Right lobe of liver (tissue), 6 donors: Measurements from ENCODE around the gene TEK. TPM values are rescaled to one million over a fixed set of nuclear protein-coding genes. Genes with fewer than 3 reads are reported as not detected.
A peak's percentile ranks its signal among the peaks of the same experiment; 100 is the strongest.

Source experiments
- ATAC-seq, 4 donors: fragments of 200-7000 bp; cut with Tn5 transposase; one replicate each; pipeline ENCODE4 v1.9.1; 2020; ENCODE audit warnings: mild to moderate bottlenecking in 4 of 4, moderate library complexity in 4 of 4
- DNase-seq, 3 donors: peaks; one replicate each; pipeline ENCODE4 v3.0.0-alpha.2; 2020
- H3K27ac ChIP-seq, 3 donors: fragments of 200-600 bp; one replicate each; pipeline ENCODE4 v1.8.0; 2022
- H3K27me3 ChIP-seq, 2 donors: fragments of 200-600 bp; one replicate each; pipeline ENCODE4 v1.8.0; 2022
- H3K36me3 ChIP-seq, 4 donors: fragments of 200-600 bp; sonication (generic) in 1 of 4; one replicate each; pipeline versions ENCODE4 v1.5.1 to v1.8.0; 2017 to 2022; ENCODE audit warnings: control low read depth in 1 of 4
- H3K4me1 ChIP-seq, 4 donors: fragments of 200-600 bp; sonication (generic) in 1 of 4; one replicate each; pipeline versions ENCODE4 v1.5.1 to v1.8.0; 2017 to 2022; ENCODE audit warnings: control low read depth in 1 of 4
- H3K4me3 ChIP-seq, 3 donors: fragments of 200-600 bp; one replicate each; pipeline ENCODE4 v1.8.0; 2022
- H3K9me3 ChIP-seq, 4 donors: fragments of 200-600 bp; sonication (generic) in 1 of 4; one replicate each; pipeline versions ENCODE4 v1.5.1 to v1.8.0; 2017 to 2022; ENCODE audit warnings: control low read depth in 1 of 4
- POLR2A ChIP-seq: fragments of 450-650 bp; IDR thresholded peaks from one replicate; pipeline ENCODE4 v1.6.1; 2017; ENCODE audit warnings: antibody characterized with exemption, mild to moderate bottlenecking
- WGBS: methylation state at CpG from one replicate; pipeline ENCODE4 v1.1.6; 2018; ENCODE audit warnings: low coverage, low lambda C conversion rate; ENCODE audit not compliant: insufficient coverage; ENCODE audit errors: missing lambda C conversion rate; 5-methylcytosine and 5-hydroxymethylcytosine counted together
- intact Hi-C, 2 donors: fragments of 100-400 bp; cut with DNase I; formaldehyde crosslinking; loops; one replicate each; pipeline versions ENCODE4 v1.11.2 to v1.14.1; 2022
- long read RNA-seq: library from polyadenylated mRNA; unstranded; transcript quantifications from one replicate; pipeline ENCODE4 v2.0.0, GENCODE V29; 2019
- total RNA-seq, 6 experiments: library from RNA; depleted of rRNA in 2 of 6; stranded (reverse); fragments of >200 nt in 2 of 6; fragmentation: NEBNext Ultra II Directional in 3 of 6; extraction: Animal tissue kit (Norgen Biotek cat#: 25700) in 3 of 6; gene quantifications; one replicate each; pipeline versions ENCODE4 v1.1.0 to v1.2.4, GENCODE V29; 2016 to 2023
- TF ChIP-seq, protein P1 (sequence below), 4 donors: fragments of 200-600 bp in 3 of 4; fragments of 450-650 bp in 1 of 4; IDR thresholded peaks; one replicate each; pipeline versions ENCODE4 v1.5.1 to v1.8.0; 2016 to 2022; ENCODE audit warnings: antibody characterized with exemption in 4 of 4, mild to moderate bottlenecking in 2 of 4
- donor health status: DM: no; HTN: yes; CAD: no.
- donor health status: DM: no; HTN: no; CAD: no.
- donor health status: DM: no; HTN: no; CAD: no.
- donor health status: DM: no; HTN: yes; CAD: no.
- donor health status: DM: no; HTN: yes; CAD: no.

The TEK gene
- 1 to 10 TPM; 4.0 to 6.9 (median 6.1) TPM for total RNA-seq
- long read RNA-seq, partial matches to known transcripts, result 0 of 2 reads
- long read RNA-seq, other reads (novel, unspliced or antisense), result 2 of 2 reads

DNA sequence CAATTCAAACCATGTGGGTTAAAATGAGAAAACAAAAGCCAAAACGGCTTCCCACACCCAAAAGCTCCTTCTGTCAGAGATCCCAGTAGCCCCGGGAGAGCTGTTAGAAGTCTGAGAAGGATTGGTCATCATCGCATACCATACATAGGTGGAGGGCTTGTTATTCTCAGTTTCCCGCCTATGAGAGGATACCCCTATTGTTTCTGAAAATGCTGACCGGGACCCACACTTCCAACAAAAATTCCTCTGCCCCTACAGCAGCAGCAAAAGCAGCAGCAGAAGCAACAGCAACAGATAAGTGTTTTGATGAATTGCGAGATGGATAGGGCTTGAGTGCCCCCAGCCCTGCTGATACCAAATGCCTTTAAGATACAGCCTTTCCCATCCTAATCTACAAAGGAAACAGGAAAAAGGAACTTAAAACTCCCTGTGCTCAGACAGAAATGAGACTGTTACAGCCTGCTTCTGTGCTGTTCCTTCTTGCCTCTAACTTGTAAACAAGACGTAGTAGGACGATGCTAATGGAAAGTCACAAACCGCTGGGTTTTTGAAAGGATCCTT, at the start of gene TEK:
Gene TEK (plus strand): TSS at position 245 of the 561 bp plus-strand sequence. CDS start 366 bp downstream, outside the sequence.
- Histone ChIP-seq H3K27ac (peak within 1 kb of the TSS; percentile 10 to 58 (median 29)), H3K27me3 (no peaks in the 10 kb centered on the region), H3K4me1 (no peaks in the 10 kb centered on the region), H3K36me3 (no peaks in the 10 kb centered on the region), H3K9me3 (no peaks in the 10 kb centered on the region), H3K4me3 (peak within 1 kb of the TSS in 2 of 3 donors; percentile 5 to 24)
- intact Hi-C loops, result no loop called here
- 11% methylated on average over 8 of the region's 9 CpGs for WGBS
- no peak for TF ChIP-seq POLR2A
- TF ChIP-seq, protein P1, sequence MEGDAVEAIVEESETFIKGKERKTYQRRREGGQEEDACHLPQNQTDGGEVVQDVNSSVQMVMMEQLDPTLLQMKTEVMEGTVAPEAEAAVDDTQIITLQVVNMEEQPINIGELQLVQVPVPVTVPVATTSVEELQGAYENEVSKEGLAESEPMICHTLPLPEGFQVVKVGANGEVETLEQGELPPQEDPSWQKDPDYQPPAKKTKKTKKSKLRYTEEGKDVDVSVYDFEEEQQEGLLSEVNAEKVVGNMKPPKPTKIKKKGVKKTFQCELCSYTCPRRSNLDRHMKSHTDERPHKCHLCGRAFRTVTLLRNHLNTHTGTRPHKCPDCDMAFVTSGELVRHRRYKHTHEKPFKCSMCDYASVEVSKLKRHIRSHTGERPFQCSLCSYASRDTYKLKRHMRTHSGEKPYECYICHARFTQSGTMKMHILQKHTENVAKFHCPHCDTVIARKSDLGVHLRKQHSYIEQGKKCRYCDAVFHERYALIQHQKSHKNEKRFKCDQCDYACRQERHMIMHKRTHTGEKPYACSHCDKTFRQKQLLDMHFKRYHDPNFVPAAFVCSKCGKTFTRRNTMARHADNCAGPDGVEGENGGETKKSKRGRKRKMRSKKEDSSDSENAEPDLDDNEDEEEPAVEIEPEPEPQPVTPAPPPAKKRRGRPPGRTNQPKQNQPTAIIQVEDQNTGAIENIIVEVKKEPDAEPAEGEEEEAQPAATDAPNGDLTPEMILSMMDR (IDR thresholded peaks at IDR 0.05), result no peak
- DNase-seq, result no peak
- ATAC-seq, result peak; percentile 68 to 84 (median 73)

DNA sequence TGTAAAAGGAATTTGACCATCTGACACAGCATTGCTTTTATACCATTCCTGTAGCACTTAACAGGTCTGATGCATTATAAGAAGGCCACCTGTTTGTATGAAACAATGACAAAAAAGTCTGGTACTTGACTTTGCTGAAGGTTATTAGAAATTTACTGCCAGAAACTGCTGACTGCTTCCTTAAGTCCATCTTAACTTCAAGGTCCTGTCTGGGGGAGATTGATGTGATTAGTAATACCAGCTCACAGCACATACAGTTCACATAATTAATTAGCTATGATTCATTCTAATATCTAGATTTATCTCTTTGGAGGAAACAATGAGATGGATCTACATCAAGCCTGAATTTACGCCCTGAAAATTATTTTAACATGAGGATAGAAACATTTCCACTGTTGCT, 49.6 kb upstream of the TEK start:
- WGBS, result 75% methylated on average over 1 of the region's 1 CpG
- Histone ChIP-seq H3K9me3 (no peaks in the 10 kb centered on the region), H3K27ac (no peak overlapping the region), H3K4me1 (no peaks in the 10 kb centered on the region), H3K27me3 (no peaks in the 10 kb centered on the region), H3K36me3 (peaks cover 0 to 11% (median 0%) of the 10 kb centered on the region in 4 donors), H3K4me3 (no peak overlapping the region)
- peak in 1 of 4 donors; percentile 28 for ATAC-seq
- DNase-seq, result no peak
- TF ChIP-seq POLR2A, result no peak
- TF ChIP-seq, protein P1 (IDR thresholded peaks at IDR 0.05), result no peak
- intact Hi-C loops, result no loop called here

DNA sequence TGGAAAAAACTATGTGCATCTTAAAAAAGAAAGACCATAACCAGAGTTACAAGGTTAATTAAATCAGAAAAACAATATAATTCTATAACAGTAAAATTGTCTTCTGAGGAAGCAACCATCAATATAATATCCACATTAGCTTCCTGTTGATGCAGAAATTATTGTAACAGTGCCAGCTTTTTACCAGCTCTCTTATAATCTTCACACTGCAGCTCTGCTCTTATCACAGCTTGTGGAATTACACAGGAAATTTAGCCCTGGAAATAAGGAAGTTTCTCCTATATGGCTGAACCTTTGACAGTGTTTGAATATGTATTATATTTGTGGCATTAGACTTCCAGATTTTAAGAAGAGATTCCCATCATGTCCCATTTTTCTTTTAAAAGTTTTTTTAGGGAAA, 49.1 kb upstream of the TEK start:
- Histone ChIP-seq H3K4me1 (no peaks in the 10 kb centered on the region), H3K27me3 (no peaks in the 10 kb centered on the region), H3K9me3 (no peaks in the 10 kb centered on the region), H3K4me3 (no peak overlapping the region), H3K36me3 (peaks cover 0 to 11% (median 0%) of the 10 kb centered on the region in 4 donors), H3K27ac (no peak overlapping the region)
- intact Hi-C loops, result no loop called here
- ATAC-seq, result peak; percentile 38 to 64 (median 54)
- TF ChIP-seq, protein P1 (IDR thresholded peaks at IDR 0.05), result no peak
- TF ChIP-seq POLR2A, result no peak
- no peak for DNase-seq

DNA sequence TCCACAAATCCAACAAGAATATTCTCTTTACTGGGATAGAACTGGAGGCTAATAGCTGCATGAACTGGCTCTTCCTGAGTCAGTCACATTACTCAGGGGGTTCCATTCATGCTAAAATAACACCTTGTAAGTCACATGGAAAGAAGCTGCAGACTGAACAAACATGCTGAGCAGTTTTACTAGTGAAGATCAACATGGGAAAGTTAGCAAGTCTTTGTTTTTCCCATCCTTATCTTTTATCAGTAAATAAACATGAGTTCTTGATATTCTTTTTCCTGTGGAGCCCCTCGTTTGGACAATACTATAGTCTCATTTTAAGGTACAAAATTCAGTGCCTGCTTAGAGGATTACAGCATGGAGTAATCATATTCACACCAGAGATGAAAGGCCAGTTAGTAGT, 43.7 kb upstream of the TEK start:
- H3K9me3 ChIP-seq, result no peaks in the 10 kb centered on the region
- no peaks in the 10 kb centered on the region for H3K36me3 ChIP-seq
- H3K4me3 ChIP-seq, result no peak overlapping the region
- H3K4me1 ChIP-seq, result no peaks in the 10 kb centered on the region
- TF ChIP-seq, protein P1 (IDR thresholded peaks at IDR 0.05), result no peak
- no peak for TF ChIP-seq POLR2A
- no peak overlapping the region for H3K27ac ChIP-seq
- intact Hi-C loops, result no loop called here
- DNase-seq, result no peak
- ATAC-seq, result peak in 3 of 4 donors; percentile 16 to 32 (median 22)
- WGBS, result 45% methylated on average over 1 of the region's 1 CpG
- no peaks in the 10 kb centered on the region for H3K27me3 ChIP-seq
